ENCODE data around the gene DEDD2.

DNA sequence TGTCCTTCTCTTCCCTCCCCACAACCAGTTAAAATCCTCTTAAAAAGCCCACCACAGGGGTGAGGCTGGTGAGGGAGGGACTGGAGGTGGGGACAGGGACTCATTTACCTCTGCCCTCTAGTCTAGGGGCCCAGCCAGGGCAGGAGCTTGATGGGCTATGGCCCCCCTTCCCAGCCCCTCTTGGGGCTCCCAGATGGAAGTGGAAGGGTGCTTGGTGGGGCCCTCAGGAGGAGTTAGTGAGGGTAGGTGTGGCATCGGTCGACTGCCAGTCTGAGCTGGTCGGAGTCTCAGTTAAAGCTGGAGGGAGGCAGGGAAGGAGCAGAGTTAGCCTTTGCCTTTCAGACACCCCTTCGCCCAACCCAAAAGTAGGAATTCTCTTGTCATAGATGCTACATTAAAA lies 13.1 kb upstream of the DEDD2 start:
- TF ChIP-seq MAX (IDR thresholded peaks at IDR 0.05; ENCODE audit: low read depth) (no peak), CTCF (IDR thresholded peaks at IDR 0.05) (no peak), SIN3A (IDR thresholded peaks at IDR 0.05; ENCODE audit: borderline replicate concordance, low read depth, low read length) (no peak), EP300 (IDR thresholded peaks at IDR 0.05; ENCODE audit: borderline replicate concordance in 1 of 2, low read depth in 1 of 2, low read length in 1 of 2) (no peak), FOXM1 (IDR thresholded peaks at IDR 0.05; ENCODE audit: low read depth) (no peak)
- TF ChIP-seq, protein P1, sequence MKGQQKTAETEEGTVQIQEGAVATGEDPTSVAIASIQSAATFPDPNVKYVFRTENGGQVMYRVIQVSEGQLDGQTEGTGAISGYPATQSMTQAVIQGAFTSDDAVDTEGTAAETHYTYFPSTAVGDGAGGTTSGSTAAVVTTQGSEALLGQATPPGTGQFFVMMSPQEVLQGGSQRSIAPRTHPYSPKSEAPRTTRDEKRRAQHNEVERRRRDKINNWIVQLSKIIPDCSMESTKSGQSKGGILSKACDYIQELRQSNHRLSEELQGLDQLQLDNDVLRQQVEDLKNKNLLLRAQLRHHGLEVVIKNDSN (IDR thresholded peaks at IDR 0.05; ENCODE audit: borderline replicate concordance, low read depth): no peak
